IMR-90 (cell line): ENCODE measurements around the gene CATSPERE. TPM values are rescaled to one million over a fixed set of nuclear protein-coding genes. Genes with fewer than 3 reads are reported as not detected.

ENCODE experiments used
- ATAC-seq: fragments of 200-7000 bp; cut with Tn5 transposase; 2 replicates; pipeline ENCODE4 v1.9.1; 2020; ENCODE audit warnings: low read depth, mild to moderate bottlenecking, moderate library complexity
- BruUV-seq: library from RNA; stranded (reverse); fragments of 400-500 nt; replicated peaks from 2 replicates; lab custom pipeline; 2021; lab: Mats Ljungman, UMichigan
- CTCF ChIA-PET: fragments of 300-600 bp; formaldehyde crosslinking; extraction: SDS; loops from one replicate; lab custom pipeline; 2021; ENCODE audit warnings: antibody characterized with exemption; lab: Yijun Ruan, JAX
- POLR2A ChIA-PET: fragments of 300-600 bp; sonication (Branson Sonifier 250); formaldehyde crosslinking; loops from one replicate; lab custom pipeline; 2022; ENCODE audit warnings: antibody characterized with exemption; ENCODE audit not compliant: unreplicated experiment; lab: Charles Lee
- DNase-seq: peaks from one replicate; pipeline ENCODE4 v3.0.0; 2013
- H2AFZ ChIP-seq: replicated peaks from 2 replicates; pipeline ENCODE3; 2013; ENCODE audit warnings: low read length, mild to moderate bottlenecking; ENCODE audit not compliant: poor library complexity
- H2AK5ac ChIP-seq: 2 replicates; pipeline ENCODE4 v1.6.1; 2013; ENCODE audit warnings: low read depth, low read length, inconsistent platforms
- H2AK9ac ChIP-seq: replicated peaks from 2 replicates; pipeline ENCODE3; 2013; ENCODE audit warnings: mild to moderate bottlenecking, low read depth, low read length, moderate library complexity; ENCODE audit not compliant: poor library complexity
- H2BK120ac ChIP-seq: 2 replicates; pipeline ENCODE4 v1.6.1; 2013; ENCODE audit warnings: low read depth, low read length, inconsistent platforms
- H2BK15ac ChIP-seq: 3 replicates; pipeline ENCODE4 v1.6.1; 2013; ENCODE audit warnings: low read depth, low read length, inconsistent platforms
- H2BK20ac ChIP-seq: 2 replicates; pipeline ENCODE4 v1.6.1; 2013; ENCODE audit warnings: low read depth, mild to moderate bottlenecking, inconsistent platforms, low read length, moderate library complexity
- H2BK5ac ChIP-seq: 2 replicates; pipeline ENCODE4 v1.6.1; 2013; ENCODE audit warnings: mild to moderate bottlenecking, low read depth, low read length, inconsistent platforms; ENCODE audit not compliant: poor library complexity, severe bottlenecking
- H3K14ac ChIP-seq: replicated peaks from 2 replicates; pipeline ENCODE4 v1.6.1; 2013; ENCODE audit warnings: low read depth, low read length, inconsistent platforms
- H3K18ac ChIP-seq: 2 replicates; pipeline ENCODE4 v1.6.1; 2013; ENCODE audit warnings: low read depth, low read length, control low read depth
- H3K23ac ChIP-seq: 2 replicates; pipeline ENCODE4 v1.6.1; 2013; ENCODE audit warnings: low read depth, low read length, inconsistent platforms
- H3K27ac ChIP-seq: 2 replicates; pipeline ENCODE4 v1.5.1; 2013; ENCODE audit warnings: mild to moderate bottlenecking, control low read depth, low read length; ENCODE audit not compliant: insufficient read depth
- H3K27me3 ChIP-seq: 2 replicates; pipeline ENCODE4 v1.6.1; 2013; ENCODE audit warnings: low read length; ENCODE audit not compliant: control insufficient read depth, insufficient read depth
- H3K36me3 ChIP-seq: 2 replicates; pipeline ENCODE4 v1.6.1; 2013; ENCODE audit warnings: low read length, mixed read lengths; ENCODE audit not compliant: control insufficient read depth, insufficient read depth
- H3K4ac ChIP-seq: 2 replicates; pipeline ENCODE4 v1.6.1; 2013; ENCODE audit warnings: low read depth, low read length, inconsistent platforms
- H3K4me1 ChIP-seq: 2 replicates; pipeline ENCODE4 v1.6.1; 2013; ENCODE audit warnings: low read length, mixed read lengths; ENCODE audit not compliant: control insufficient read depth, insufficient read depth
- H3K4me2 ChIP-seq: 2 replicates; pipeline ENCODE4 v1.6.1; 2013; ENCODE audit warnings: low read depth, mild to moderate bottlenecking, control low read depth, low read length, moderate library complexity
- H3K4me3 ChIP-seq: 2 replicates; pipeline ENCODE4 v1.5.1; 2013; ENCODE audit warnings: low read depth, mild to moderate bottlenecking, control low read depth, low read length, moderate library complexity; ENCODE audit not compliant: insufficient read depth
- H3K56ac ChIP-seq: 2 replicates; pipeline ENCODE4 v1.6.1; 2013; ENCODE audit warnings: low read length, inconsistent platforms; ENCODE audit not compliant: insufficient read depth; ENCODE audit errors: extremely low read depth
- H3K79me1 ChIP-seq, 2 experiments: 2 replicates each; pipeline ENCODE4 v1.6.1; 2013; ENCODE audit warnings: low read length in 2 of 2, inconsistent platforms in 1 of 2, low read depth in 1 of 2
- H3K9ac ChIP-seq: 2 replicates; pipeline ENCODE4 v1.6.1; 2013; ENCODE audit warnings: low read depth, low read length, control low read depth
- H3K9me1 ChIP-seq: 2 replicates; pipeline ENCODE4 v1.6.1; 2013; ENCODE audit warnings: low read length, inconsistent platforms; ENCODE audit not compliant: insufficient read depth
- H3K9me3 ChIP-seq: 2 replicates; pipeline ENCODE4 v1.6.1; 2013; ENCODE audit warnings: low read length; ENCODE audit not compliant: control insufficient read depth, insufficient read depth
- H4K20me1 ChIP-seq: 2 replicates; pipeline ENCODE4 v1.6.1; 2013; ENCODE audit warnings: low read length, inconsistent platforms; ENCODE audit not compliant: insufficient read depth
- H4K5ac ChIP-seq: 2 replicates; pipeline ENCODE4 v1.6.1; 2013; ENCODE audit warnings: mild to moderate bottlenecking, low read depth, low read length, control low read depth
- H4K8ac ChIP-seq, 2 experiments: 2 replicates each; pipeline ENCODE4 v1.6.1; 2013; ENCODE audit warnings: low read depth in 2 of 2, low read length in 2 of 2, control low read depth in 1 of 2, inconsistent platforms in 1 of 2
- H4K91ac ChIP-seq: 2 replicates; pipeline ENCODE4 v1.6.1; 2013; ENCODE audit warnings: low read depth, low read length, inconsistent platforms; ENCODE audit not compliant: insufficient read depth
- CEBPB ChIP-seq: IDR thresholded peaks from 2 replicates; pipeline ENCODE4 v1.6.1; 2012; ENCODE audit warnings: low read depth, low read length, improper control_type of control experiment
- CHD1 ChIP-seq: IDR thresholded peaks from 2 replicates; pipeline ENCODE4 v1.6.1; 2012; ENCODE audit warnings: low read depth, low read length, improper control_type of control experiment
- FOS ChIP-seq: fragments of 150-350 bp; IDR thresholded peaks from 2 replicates; pipeline ENCODE4 v1.6.1; 2016; ENCODE audit warnings: low read depth, low read length
- MAFK ChIP-seq: IDR thresholded peaks from 2 replicates; pipeline ENCODE4 v1.6.1; 2012; ENCODE audit warnings: low read depth, low read length, improper control_type of control experiment
- MXI1 ChIP-seq: IDR thresholded peaks from 2 replicates; pipeline ENCODE4 v1.6.1; 2012; ENCODE audit warnings: low read depth, mild to moderate bottlenecking, low read length, moderate library complexity, borderline replicate concordance
- NFE2L2 ChIP-seq: fragments of 150-350 bp; IDR thresholded peaks from 2 replicates; pipeline ENCODE4 v1.6.1; 2016; ENCODE audit warnings: low read depth, mild to moderate bottlenecking, low read length
- POLR2A ChIP-seq: IDR thresholded peaks from 2 replicates; pipeline ENCODE4 v1.6.1; 2012; ENCODE audit warnings: mild to moderate bottlenecking, low read depth, low read length
- RAD21 ChIP-seq: IDR thresholded peaks from 2 replicates; pipeline ENCODE4 v1.6.1; 2012; ENCODE audit warnings: low read length, improper control_type of control experiment
- RCOR1 ChIP-seq: IDR thresholded peaks from 2 replicates; pipeline ENCODE4 v1.6.1; 2012; ENCODE audit warnings: mild to moderate bottlenecking, low read length, improper control_type of control experiment; ENCODE audit not compliant: insufficient replicate concordance
- RFX5 ChIP-seq: IDR thresholded peaks from 2 replicates; pipeline ENCODE4 v1.8.0; 2012; ENCODE audit warnings: low read depth, mild to moderate bottlenecking, low read length, moderate library complexity
- SMC3 ChIP-seq: fragments of 150-350 bp; IDR thresholded peaks from 2 replicates; pipeline ENCODE4 v1.6.1; 2016; ENCODE audit warnings: low read depth, mild to moderate bottlenecking, antibody characterized with exemption, low read length, moderate library complexity
- WGBS, 2 experiments: methylation state at CpG; one replicate each; pipeline versions ENCODE4 v1.1.5 to v1.1.7; 2013; ENCODE audit warnings: missing lambda C conversion rate in 2 of 2; ENCODE audit not compliant: insufficient read length in 1 of 2; ENCODE audit errors: extremely low coverage in 2 of 2; 5-methylcytosine and 5-hydroxymethylcytosine counted together
- dilution Hi-C: fragments of 300-500 bp; cut with HindIII; formaldehyde crosslinking; loops from one replicate; pipeline ENCODE4 v1.14.3; 2018; ENCODE audit warnings: low sequenced_read_pairs; ENCODE audit not compliant: unreplicated experiment
- in situ Hi-C: fragments of 300-500 bp; cut with MboI; formaldehyde crosslinking; loops from 3 replicates; pipeline ENCODE4 v1.14.3; 2019; ENCODE audit warnings: low sequenced_read_pairs, inconsistent platforms, mixed read lengths
- intact Hi-C: fragments of 100-400 bp; cut with micrococcal nuclease; formaldehyde crosslinking; loops from 2 replicates; pipeline ENCODE4 v1.10.0; 2022
- polyA plus RNA-seq, 3 experiments: library from polyadenylated mRNA; depleted of rRNA; stranded (reverse); fragments of >200 nt; gene quantifications; 2 replicates each; pipeline ENCODE4 v1.2.3, GENCODE V29; 2012; ENCODE audit warnings: low replicate concordance in 1 of 3
- total RNA-seq: library from RNA; depleted of rRNA; stranded (reverse); fragments of >200 nt; gene quantifications from 2 replicates; pipeline ENCODE4 v1.2.3, GENCODE V29; 2012
- TF ChIP-seq, protein P1 (sequence below): conservative IDR thresholded peaks from 2 replicates; pipeline ENCODE4 v1.5.1; 2012; ENCODE audit warnings: mild to moderate bottlenecking, low read depth, low read length, improper control_type of control experiment
- TF ChIP-seq, protein P2 (sequence below): fragments of 150-350 bp; IDR thresholded peaks from 2 replicates; pipeline ENCODE4 v1.6.1; 2016; ENCODE audit warnings: low read depth, mild to moderate bottlenecking, low read length, moderate library complexity, borderline replicate concordance
- TF ChIP-seq, protein P3 (sequence below): fragments of 150-350 bp; IDR thresholded peaks from 2 replicates; pipeline ENCODE4 v1.6.1; 2017; ENCODE audit warnings: mild to moderate bottlenecking, antibody characterized with exemption, low read length, low read depth

CATSPERE gene
- total and polyA plus RNA-seq, 2 of the 4 experiments (the other 2 are of a cell fraction) = 0.07 to 0.18 TPM

DNA sequence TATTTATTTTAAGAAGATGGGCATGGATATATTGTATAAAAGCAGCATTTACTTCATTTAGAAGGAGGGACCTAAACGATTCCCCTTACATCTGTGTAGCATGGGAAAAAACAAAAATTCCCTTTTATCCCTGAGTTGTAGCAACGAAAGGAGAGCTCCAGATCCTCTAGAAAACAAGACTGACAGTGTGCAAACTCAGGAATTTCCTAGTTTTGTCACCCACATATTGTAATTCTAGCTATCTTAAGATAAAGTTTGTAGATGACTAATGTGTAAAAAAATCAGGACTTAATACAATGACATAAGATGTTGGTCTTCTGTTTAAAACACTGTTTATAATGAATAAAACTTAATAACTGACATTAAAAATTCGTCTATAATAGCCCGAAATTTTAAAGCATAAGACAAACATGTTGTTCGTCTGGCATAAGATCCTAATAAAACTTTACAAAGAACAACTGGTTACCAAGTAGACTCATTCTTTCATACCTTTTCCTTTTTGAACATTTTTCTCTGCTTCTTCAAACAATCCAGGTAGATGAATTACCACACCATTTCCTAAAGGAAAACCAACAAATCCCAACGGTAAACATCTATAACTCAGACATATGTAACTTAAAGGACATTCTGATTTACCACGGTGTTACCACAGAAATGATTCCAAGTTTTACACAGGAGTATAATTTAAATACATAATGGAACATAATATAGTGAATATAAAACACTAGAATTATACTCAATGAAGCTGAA, 24.6 kb upstream of the CATSPERE start:
- Histone ChIP-seq H3K9me3 (no peaks in the 10 kb centered on the region), H3K4me3 (no peak overlapping the region), H3K14ac (no peak overlapping the region), H4K91ac (0 out of 2 replicates have a peak overlapping the region, but pooled peaks have one; percentile 33), H4K8ac (no peak overlapping the region; a peak in 1 of 4 replicates), H3K9ac (no peak overlapping the region), H3K4me2 (peak overlapping the region; percentile 79), H3K79me1 (peaks cover 15 to 31% of the 10 kb centered on the region in 2 experiments; a peak in 3 of 4 replicates), H3K18ac (peak overlapping the region; percentile 41), H3K27me3 (no peaks in the 10 kb centered on the region), H2BK5ac (peak overlapping the region; percentile 83), H4K5ac (no peak overlapping the region), H3K9me1 (peaks cover 14% of the 10 kb centered on the region), H2BK15ac (no peak overlapping the region), H2AFZ (no peak overlapping the region), H3K4ac (peak overlapping the region; percentile 2; the same call in 1 of the 2 replicates), H3K56ac (no peak overlapping the region), H3K36me3 (peaks cover 13% of the 10 kb centered on the region), H4K20me1 (peaks cover 10% of the 10 kb centered on the region; the same call in 1 of the 2 replicates), H3K4me1 (peaks cover 7% of the 10 kb centered on the region), H3K27ac (peak overlapping the region; percentile 52; the same call in 1 of the 2 replicates), H2AK5ac (no peak overlapping the region), H2AK9ac (no peak overlapping the region), H3K23ac (no peak overlapping the region), H2BK20ac (0 out of 2 replicates have a peak overlapping the region, but pooled peaks have one; percentile 18), H2BK120ac (no peak overlapping the region)
- DNase-seq (peak; percentile 80), ATAC-seq (peak; percentile 58)
- dilution Hi-C loops (no loop called here), in situ Hi-C loops (no loop called here), intact Hi-C loops (loop anchor here (10.0 kb wide), 1 partner anchor 392 kb away; no protein-coding TSS in a partner anchor)
- POLR2A ChIA-PET = interaction anchor here (1.0 kb wide), 1 partner anchor 8 kb away, joined by 9 read pairs; no protein-coding TSS in a partner anchor
- WGBS, 2 experiments = 93% methylated on average over 2 of the region's 7 CpGs; no CpG with 5 or more reads in 1 of the 2 experiments
- CTCF ChIA-PET = interaction anchor here (1.1 kb wide), 1 partner anchor 25 kb away, joined by 3 read pairs; no protein-coding TSS in a partner anchor
- BruUV-seq = no TSS peak
- 0 out of 2 replicates have a peak, but pooled peaks have one; percentile 1 for TF ChIP-seq MAFK
- TF ChIP-seq, protein P1, sequence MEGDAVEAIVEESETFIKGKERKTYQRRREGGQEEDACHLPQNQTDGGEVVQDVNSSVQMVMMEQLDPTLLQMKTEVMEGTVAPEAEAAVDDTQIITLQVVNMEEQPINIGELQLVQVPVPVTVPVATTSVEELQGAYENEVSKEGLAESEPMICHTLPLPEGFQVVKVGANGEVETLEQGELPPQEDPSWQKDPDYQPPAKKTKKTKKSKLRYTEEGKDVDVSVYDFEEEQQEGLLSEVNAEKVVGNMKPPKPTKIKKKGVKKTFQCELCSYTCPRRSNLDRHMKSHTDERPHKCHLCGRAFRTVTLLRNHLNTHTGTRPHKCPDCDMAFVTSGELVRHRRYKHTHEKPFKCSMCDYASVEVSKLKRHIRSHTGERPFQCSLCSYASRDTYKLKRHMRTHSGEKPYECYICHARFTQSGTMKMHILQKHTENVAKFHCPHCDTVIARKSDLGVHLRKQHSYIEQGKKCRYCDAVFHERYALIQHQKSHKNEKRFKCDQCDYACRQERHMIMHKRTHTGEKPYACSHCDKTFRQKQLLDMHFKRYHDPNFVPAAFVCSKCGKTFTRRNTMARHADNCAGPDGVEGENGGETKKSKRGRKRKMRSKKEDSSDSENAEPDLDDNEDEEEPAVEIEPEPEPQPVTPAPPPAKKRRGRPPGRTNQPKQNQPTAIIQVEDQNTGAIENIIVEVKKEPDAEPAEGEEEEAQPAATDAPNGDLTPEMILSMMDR = no peak
- no peak for TF ChIP-seq CHD1
- no peak for TF ChIP-seq FOS
- TF ChIP-seq, protein P2, sequence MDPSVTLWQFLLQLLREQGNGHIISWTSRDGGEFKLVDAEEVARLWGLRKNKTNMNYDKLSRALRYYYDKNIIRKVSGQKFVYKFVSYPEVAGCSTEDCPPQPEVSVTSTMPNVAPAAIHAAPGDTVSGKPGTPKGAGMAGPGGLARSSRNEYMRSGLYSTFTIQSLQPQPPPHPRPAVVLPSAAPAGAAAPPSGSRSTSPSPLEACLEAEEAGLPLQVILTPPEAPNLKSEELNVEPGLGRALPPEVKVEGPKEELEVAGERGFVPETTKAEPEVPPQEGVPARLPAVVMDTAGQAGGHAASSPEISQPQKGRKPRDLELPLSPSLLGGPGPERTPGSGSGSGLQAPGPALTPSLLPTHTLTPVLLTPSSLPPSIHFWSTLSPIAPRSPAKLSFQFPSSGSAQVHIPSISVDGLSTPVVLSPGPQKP = no peak
- no peak for TF ChIP-seq NFE2L2
- no peak for TF ChIP-seq RCOR1
- TF ChIP-seq POLR2A = no peak
- TF ChIP-seq, protein P3, sequence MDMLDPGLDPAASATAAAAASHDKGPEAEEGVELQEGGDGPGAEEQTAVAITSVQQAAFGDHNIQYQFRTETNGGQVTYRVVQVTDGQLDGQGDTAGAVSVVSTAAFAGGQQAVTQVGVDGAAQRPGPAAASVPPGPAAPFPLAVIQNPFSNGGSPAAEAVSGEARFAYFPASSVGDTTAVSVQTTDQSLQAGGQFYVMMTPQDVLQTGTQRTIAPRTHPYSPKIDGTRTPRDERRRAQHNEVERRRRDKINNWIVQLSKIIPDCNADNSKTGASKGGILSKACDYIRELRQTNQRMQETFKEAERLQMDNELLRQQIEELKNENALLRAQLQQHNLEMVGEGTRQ = no peak
- TF ChIP-seq MXI1 = no peak
- 0 out of 2 replicates have a peak, but pooled peaks have one; percentile 5 for TF ChIP-seq CEBPB
- no peak for TF ChIP-seq SMC3
- TF ChIP-seq RAD21 = no peak
- TF ChIP-seq RFX5 = no peak
